WTC11 (cell line): ENCODE data around the gene PCSK2. TPM values are rescaled to one million over a fixed set of nuclear protein-coding genes. Genes with fewer than 3 reads are reported as not detected.

Experiments
- ATAC-seq: fragments of 200-7000 bp; cut with Tn5 transposase; 2 replicates; pipeline ENCODE4 v1.10.0; 2021; ENCODE audit warnings: mild to moderate bottlenecking, moderate library complexity
- CTCF ChIA-PET: fragments of 300-600 bp; sonication (Branson Sonifier 250); formaldehyde crosslinking; loops from one replicate; lab custom pipeline; 2021; ENCODE audit warnings: antibody characterized with exemption; lab: Charles Lee
- POLR2A ChIA-PET: fragments of 350-600 bp; sonication (Branson Sonifier 250); formaldehyde crosslinking; loops from one replicate; lab custom pipeline; 2021; ENCODE audit warnings: antibody characterized with exemption; lab: Charles Lee
- DNase-seq: peaks from one replicate; pipeline ENCODE4 v3.0.0; 2021; ENCODE audit warnings: low spot score
- H3K27ac Mint-ChIP-seq: 2 replicates; pipeline ENCODE4 v1.8.0; 2021; ENCODE audit warnings: mixed read lengths
- H3K27me3 Mint-ChIP-seq: 2 replicates; pipeline ENCODE4 v1.8.0; 2021; ENCODE audit warnings: low read depth, mild to moderate bottlenecking, moderate library complexity, mixed read lengths
- H3K36me3 Mint-ChIP-seq: 2 replicates; pipeline ENCODE4 v1.8.0; 2021; ENCODE audit warnings: mixed read lengths
- H3K4me1 Mint-ChIP-seq: 2 replicates; pipeline ENCODE4 v1.8.0; 2022; ENCODE audit warnings: mixed read lengths
- H3K4me3 Mint-ChIP-seq: 2 replicates; pipeline ENCODE4 v1.8.0; 2021; ENCODE audit warnings: mild to moderate bottlenecking, moderate library complexity, mixed read lengths
- H3K9me3 Mint-ChIP-seq: 2 replicates; pipeline ENCODE4 v1.8.0; 2021; ENCODE audit warnings: mixed read lengths
- ELF4 ChIP-seq: sonication (generic); formaldehyde crosslinking; IDR thresholded peaks from 2 replicates; pipeline ENCODE4 v1.8.1; 2022; ENCODE audit warnings: low read depth, mild to moderate bottlenecking, moderate library complexity, missing genetic modification reagents
- FOXJ3 ChIP-seq: sonication (generic); formaldehyde crosslinking; IDR thresholded peaks from 2 replicates; pipeline ENCODE4 v1.9.0; 2021; ENCODE audit warnings: missing genetic modification reagents, mild to moderate bottlenecking, borderline replicate concordance
- FOXK1 ChIP-seq: sonication (generic); formaldehyde crosslinking; IDR thresholded peaks from 2 replicates; pipeline ENCODE4 v1.8.0; 2022; ENCODE audit warnings: mild to moderate bottlenecking, moderate library complexity, missing genetic modification reagents
- GRHL2 ChIP-seq: fragments of 250-450 bp; sonication (Bioruptor Pico); IDR thresholded peaks from 2 replicates; pipeline ENCODE4 v1.8.0; 2022; ENCODE audit warnings: mild to moderate bottlenecking, moderate library complexity; ENCODE audit not compliant: insufficient replicate concordance, severe bottlenecking
- HMGA2 ChIP-seq: fragments of 250-450 bp; sonication (Bioruptor Pico); IDR thresholded peaks from 2 replicates; pipeline ENCODE4 v1.4.0; 2021; ENCODE audit warnings: mild to moderate bottlenecking, moderate library complexity
- KAT7 ChIP-seq: sonication (generic); formaldehyde crosslinking; IDR thresholded peaks from 2 replicates; pipeline ENCODE4 v1.8.1; 2023; ENCODE audit warnings: missing genetic modification reagents, mild to moderate bottlenecking, borderline replicate concordance
- NR1H2 ChIP-seq: sonication (generic); formaldehyde crosslinking; IDR thresholded peaks from 2 replicates; pipeline ENCODE4 v1.9.0; 2021; ENCODE audit warnings: mild to moderate bottlenecking, moderate library complexity, missing genetic modification reagents
- TEAD4 ChIP-seq: sonication (generic); formaldehyde crosslinking; IDR thresholded peaks from 2 replicates; pipeline ENCODE4 v1.8.0; 2022; ENCODE audit warnings: mild to moderate bottlenecking, missing genetic modification reagents
- TP53 ChIP-seq: sonication (generic); formaldehyde crosslinking; IDR thresholded peaks from 2 replicates; pipeline ENCODE4 v1.8.1; 2023; ENCODE audit warnings: mild to moderate bottlenecking, missing genetic modification reagents
- ZBTB21 ChIP-seq: sonication (generic); formaldehyde crosslinking; IDR thresholded peaks from 2 replicates; pipeline ENCODE4 v1.8.1; 2023; ENCODE audit warnings: mild to moderate bottlenecking, missing genetic modification reagents, borderline replicate concordance
- ZNF138 ChIP-seq: sonication (generic); formaldehyde crosslinking; conservative IDR thresholded peaks from 2 replicates; pipeline ENCODE4 v1.8.1; 2022; ENCODE audit warnings: mild to moderate bottlenecking, moderate library complexity, missing genetic modification reagents
- ZNF232 ChIP-seq: sonication (generic); formaldehyde crosslinking; IDR thresholded peaks from 2 replicates; pipeline ENCODE4 v1.8.0; 2022; ENCODE audit warnings: mild to moderate bottlenecking, missing genetic modification reagents
- total RNA-seq: library from RNA; stranded (reverse); gene quantifications from 3 replicates; pipeline ENCODE4 v1.2.3, GENCODE V29; 2021
- TF ChIP-seq, protein P1 (sequence below): sonication (generic); formaldehyde crosslinking; IDR thresholded peaks from 2 replicates; pipeline ENCODE4 v1.8.1; 2023; ENCODE audit warnings: mild to moderate bottlenecking, missing genetic modification reagents, borderline replicate concordance
- TF ChIP-seq, protein P2 (sequence below): sonication (generic); formaldehyde crosslinking; IDR thresholded peaks from 2 replicates; pipeline ENCODE4 v1.8.0; 2023; ENCODE audit warnings: missing genetic modification reagents, mild to moderate bottlenecking, borderline replicate concordance
- TF ChIP-seq, protein P3 (sequence below): sonication (generic); formaldehyde crosslinking; IDR thresholded peaks from 2 replicates; pipeline ENCODE4 v1.8.1; 2023; ENCODE audit warnings: mild to moderate bottlenecking, missing genetic modification reagents
- TF ChIP-seq, protein P4 (sequence below): sonication (generic); formaldehyde crosslinking; IDR thresholded peaks from 2 replicates; pipeline ENCODE4 v1.8.1; 2022; ENCODE audit warnings: mild to moderate bottlenecking, missing genetic modification reagents, moderate library complexity, borderline replicate concordance
- TF ChIP-seq, protein P5 (sequence below): sonication (generic); formaldehyde crosslinking; IDR thresholded peaks from 2 replicates; pipeline ENCODE4 v1.8.0; 2022; ENCODE audit warnings: mild to moderate bottlenecking, missing genetic modification reagents
- TF ChIP-seq, protein P6 (sequence below): sonication (generic); formaldehyde crosslinking; IDR thresholded peaks from 2 replicates; pipeline ENCODE4 v1.8.1; 2022; ENCODE audit warnings: mild to moderate bottlenecking, moderate library complexity, missing genetic modification reagents
- TF ChIP-seq, protein P7 (sequence below): sonication (generic); formaldehyde crosslinking; IDR thresholded peaks from 2 replicates; pipeline ENCODE4 v1.8.1; 2022; ENCODE audit warnings: missing genetic modification reagents, borderline replicate concordance

Gene PCSK2
- total RNA-seq, 1 experiment from 2014 or later, result 0.74 TPM

DNA sequence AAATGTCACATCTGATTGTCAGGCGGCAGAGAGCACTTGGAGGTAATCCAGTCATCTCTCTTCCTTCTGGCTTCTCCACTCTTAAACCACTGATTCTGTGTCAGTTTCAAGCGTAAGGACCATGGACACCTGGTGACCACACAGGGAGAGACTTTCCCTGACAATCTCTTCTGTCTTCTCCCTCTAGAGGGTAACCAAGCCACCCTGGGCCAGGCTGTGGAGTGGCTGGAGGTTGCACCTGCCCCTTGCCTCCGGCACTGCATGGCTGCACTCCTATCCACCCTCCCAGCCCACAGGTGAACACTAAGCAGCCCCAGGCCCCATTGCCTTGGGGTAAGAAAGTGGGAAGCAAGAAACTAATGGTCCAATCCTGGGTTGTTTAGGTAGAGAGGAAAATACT is 225.6 kb downstream of the PCSK2 start:
- Mint-ChIP-seq H3K27ac (no peak overlapping the region), H3K4me3 (no peak overlapping the region), H3K36me3 (no peaks in the 10 kb centered on the region), H3K27me3 (no peaks in the 10 kb centered on the region), H3K9me3 (0 out of 2 replicates have a peak, but pooled peaks cover 6% of the 10 kb centered on the region), H3K4me1 (no peaks in the 10 kb centered on the region)
- ChIA-PET POLR2A (no interaction called here), CTCF (interaction anchor here (0.6 kb wide), 1 partner anchor 34 kb away, joined by 3 read pairs; no protein-coding TSS in a partner anchor)
- no peak for ATAC-seq
- DNase-seq, result no peak
- TF ChIP-seq, protein P1, sequence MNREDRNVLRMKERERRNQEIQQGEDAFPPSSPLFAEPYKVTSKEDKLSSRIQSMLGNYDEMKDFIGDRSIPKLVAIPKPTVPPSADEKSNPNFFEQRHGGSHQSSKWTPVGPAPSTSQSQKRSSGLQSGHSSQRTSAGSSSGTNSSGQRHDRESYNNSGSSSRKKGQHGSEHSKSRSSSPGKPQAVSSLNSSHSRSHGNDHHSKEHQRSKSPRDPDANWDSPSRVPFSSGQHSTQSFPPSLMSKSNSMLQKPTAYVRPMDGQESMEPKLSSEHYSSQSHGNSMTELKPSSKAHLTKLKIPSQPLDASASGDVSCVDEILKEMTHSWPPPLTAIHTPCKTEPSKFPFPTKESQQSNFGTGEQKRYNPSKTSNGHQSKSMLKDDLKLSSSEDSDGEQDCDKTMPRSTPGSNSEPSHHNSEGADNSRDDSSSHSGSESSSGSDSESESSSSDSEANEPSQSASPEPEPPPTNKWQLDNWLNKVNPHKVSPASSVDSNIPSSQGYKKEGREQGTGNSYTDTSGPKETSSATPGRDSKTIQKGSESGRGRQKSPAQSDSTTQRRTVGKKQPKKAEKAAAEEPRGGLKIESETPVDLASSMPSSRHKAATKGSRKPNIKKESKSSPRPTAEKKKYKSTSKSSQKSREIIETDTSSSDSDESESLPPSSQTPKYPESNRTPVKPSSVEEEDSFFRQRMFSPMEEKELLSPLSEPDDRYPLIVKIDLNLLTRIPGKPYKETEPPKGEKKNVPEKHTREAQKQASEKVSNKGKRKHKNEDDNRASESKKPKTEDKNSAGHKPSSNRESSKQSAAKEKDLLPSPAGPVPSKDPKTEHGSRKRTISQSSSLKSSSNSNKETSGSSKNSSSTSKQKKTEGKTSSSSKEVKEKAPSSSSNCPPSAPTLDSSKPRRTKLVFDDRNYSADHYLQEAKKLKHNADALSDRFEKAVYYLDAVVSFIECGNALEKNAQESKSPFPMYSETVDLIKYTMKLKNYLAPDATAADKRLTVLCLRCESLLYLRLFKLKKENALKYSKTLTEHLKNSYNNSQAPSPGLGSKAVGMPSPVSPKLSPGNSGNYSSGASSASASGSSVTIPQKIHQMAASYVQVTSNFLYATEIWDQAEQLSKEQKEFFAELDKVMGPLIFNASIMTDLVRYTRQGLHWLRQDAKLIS (CRISPR knock-in tag), result no peak
- TF ChIP-seq, protein P2, sequence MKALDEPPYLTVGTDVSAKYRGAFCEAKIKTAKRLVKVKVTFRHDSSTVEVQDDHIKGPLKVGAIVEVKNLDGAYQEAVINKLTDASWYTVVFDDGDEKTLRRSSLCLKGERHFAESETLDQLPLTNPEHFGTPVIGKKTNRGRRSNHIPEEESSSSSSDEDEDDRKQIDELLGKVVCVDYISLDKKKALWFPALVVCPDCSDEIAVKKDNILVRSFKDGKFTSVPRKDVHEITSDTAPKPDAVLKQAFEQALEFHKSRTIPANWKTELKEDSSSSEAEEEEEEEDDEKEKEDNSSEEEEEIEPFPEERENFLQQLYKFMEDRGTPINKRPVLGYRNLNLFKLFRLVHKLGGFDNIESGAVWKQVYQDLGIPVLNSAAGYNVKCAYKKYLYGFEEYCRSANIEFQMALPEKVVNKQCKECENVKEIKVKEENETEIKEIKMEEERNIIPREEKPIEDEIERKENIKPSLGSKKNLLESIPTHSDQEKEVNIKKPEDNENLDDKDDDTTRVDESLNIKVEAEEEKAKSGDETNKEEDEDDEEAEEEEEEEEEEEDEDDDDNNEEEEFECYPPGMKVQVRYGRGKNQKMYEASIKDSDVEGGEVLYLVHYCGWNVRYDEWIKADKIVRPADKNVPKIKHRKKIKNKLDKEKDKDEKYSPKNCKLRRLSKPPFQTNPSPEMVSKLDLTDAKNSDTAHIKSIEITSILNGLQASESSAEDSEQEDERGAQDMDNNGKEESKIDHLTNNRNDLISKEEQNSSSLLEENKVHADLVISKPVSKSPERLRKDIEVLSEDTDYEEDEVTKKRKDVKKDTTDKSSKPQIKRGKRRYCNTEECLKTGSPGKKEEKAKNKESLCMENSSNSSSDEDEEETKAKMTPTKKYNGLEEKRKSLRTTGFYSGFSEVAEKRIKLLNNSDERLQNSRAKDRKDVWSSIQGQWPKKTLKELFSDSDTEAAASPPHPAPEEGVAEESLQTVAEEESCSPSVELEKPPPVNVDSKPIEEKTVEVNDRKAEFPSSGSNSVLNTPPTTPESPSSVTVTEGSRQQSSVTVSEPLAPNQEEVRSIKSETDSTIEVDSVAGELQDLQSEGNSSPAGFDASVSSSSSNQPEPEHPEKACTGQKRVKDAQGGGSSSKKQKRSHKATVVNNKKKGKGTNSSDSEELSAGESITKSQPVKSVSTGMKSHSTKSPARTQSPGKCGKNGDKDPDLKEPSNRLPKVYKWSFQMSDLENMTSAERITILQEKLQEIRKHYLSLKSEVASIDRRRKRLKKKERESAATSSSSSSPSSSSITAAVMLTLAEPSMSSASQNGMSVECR (CRISPR knock-in tag), result no peak
- TF ChIP-seq, protein P3, sequence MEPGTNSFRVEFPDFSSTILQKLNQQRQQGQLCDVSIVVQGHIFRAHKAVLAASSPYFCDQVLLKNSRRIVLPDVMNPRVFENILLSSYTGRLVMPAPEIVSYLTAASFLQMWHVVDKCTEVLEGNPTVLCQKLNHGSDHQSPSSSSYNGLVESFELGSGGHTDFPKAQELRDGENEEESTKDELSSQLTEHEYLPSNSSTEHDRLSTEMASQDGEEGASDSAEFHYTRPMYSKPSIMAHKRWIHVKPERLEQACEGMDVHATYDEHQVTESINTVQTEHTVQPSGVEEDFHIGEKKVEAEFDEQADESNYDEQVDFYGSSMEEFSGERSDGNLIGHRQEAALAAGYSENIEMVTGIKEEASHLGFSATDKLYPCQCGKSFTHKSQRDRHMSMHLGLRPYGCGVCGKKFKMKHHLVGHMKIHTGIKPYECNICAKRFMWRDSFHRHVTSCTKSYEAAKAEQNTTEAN (CRISPR knock-in tag), result no peak
- TF ChIP-seq FOXJ3 (CRISPR knock-in tag) (no peak), KAT7 (CRISPR knock-in tag) (no peak), ELF4 (CRISPR knock-in tag) (no peak), TP53 (no peak), GRHL2 (CRISPR knock-in tag) (no peak), ZNF232 (no peak), NR1H2 (no peak), ZBTB21 (CRISPR knock-in tag) (no peak), TEAD4 (CRISPR knock-in tag) (no peak), HMGA2 (no peak), FOXK1 (CRISPR knock-in tag) (no peak), ZNF138 (no peak)
- TF ChIP-seq, protein P4, sequence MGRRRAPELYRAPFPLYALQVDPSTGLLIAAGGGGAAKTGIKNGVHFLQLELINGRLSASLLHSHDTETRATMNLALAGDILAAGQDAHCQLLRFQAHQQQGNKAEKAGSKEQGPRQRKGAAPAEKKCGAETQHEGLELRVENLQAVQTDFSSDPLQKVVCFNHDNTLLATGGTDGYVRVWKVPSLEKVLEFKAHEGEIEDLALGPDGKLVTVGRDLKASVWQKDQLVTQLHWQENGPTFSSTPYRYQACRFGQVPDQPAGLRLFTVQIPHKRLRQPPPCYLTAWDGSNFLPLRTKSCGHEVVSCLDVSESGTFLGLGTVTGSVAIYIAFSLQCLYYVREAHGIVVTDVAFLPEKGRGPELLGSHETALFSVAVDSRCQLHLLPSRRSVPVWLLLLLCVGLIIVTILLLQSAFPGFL (CRISPR knock-in tag), result no peak
- TF ChIP-seq, protein P5, sequence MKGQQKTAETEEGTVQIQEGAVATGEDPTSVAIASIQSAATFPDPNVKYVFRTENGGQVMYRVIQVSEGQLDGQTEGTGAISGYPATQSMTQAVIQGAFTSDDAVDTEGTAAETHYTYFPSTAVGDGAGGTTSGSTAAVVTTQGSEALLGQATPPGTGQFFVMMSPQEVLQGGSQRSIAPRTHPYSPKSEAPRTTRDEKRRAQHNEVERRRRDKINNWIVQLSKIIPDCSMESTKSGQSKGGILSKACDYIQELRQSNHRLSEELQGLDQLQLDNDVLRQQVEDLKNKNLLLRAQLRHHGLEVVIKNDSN (CRISPR knock-in tag), result no peak
- TF ChIP-seq, protein P6, sequence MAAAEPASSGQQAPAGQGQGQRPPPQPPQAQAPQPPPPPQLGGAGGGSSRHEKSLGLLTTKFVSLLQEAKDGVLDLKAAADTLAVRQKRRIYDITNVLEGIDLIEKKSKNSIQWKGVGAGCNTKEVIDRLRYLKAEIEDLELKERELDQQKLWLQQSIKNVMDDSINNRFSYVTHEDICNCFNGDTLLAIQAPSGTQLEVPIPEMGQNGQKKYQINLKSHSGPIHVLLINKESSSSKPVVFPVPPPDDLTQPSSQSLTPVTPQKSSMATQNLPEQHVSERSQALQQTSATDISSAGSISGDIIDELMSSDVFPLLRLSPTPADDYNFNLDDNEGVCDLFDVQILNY, result no peak
- TF ChIP-seq, protein P7, sequence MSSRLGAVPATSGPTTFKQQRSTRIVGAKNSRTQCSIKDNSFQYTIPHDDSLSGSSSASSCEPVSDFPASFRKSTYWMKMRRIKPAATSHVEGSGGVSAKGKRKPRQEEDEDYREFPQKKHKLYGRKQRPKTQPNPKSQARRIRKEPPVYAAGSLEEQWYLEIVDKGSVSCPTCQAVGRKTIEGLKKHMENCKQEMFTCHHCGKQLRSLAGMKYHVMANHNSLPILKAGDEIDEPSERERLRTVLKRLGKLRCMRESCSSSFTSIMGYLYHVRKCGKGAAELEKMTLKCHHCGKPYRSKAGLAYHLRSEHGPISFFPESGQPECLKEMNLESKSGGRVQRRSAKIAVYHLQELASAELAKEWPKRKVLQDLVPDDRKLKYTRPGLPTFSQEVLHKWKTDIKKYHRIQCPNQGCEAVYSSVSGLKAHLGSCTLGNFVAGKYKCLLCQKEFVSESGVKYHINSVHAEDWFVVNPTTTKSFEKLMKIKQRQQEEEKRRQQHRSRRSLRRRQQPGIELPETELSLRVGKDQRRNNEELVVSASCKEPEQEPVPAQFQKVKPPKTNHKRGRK (CRISPR knock-in tag), result no peak
